HG03520 (cell line): Measurements from ENCODE around the gene SLC39A7.

Source experiments
- ATAC-seq: cut with Tn5 transposase; IDR thresholded peaks from one replicate; pipeline ENCODE4 v1.9.1; 2021; ENCODE audit warnings: mild to moderate bottlenecking, moderate library complexity; ENCODE audit not compliant: unreplicated experiment

SLC39A7 gene

DNA sequence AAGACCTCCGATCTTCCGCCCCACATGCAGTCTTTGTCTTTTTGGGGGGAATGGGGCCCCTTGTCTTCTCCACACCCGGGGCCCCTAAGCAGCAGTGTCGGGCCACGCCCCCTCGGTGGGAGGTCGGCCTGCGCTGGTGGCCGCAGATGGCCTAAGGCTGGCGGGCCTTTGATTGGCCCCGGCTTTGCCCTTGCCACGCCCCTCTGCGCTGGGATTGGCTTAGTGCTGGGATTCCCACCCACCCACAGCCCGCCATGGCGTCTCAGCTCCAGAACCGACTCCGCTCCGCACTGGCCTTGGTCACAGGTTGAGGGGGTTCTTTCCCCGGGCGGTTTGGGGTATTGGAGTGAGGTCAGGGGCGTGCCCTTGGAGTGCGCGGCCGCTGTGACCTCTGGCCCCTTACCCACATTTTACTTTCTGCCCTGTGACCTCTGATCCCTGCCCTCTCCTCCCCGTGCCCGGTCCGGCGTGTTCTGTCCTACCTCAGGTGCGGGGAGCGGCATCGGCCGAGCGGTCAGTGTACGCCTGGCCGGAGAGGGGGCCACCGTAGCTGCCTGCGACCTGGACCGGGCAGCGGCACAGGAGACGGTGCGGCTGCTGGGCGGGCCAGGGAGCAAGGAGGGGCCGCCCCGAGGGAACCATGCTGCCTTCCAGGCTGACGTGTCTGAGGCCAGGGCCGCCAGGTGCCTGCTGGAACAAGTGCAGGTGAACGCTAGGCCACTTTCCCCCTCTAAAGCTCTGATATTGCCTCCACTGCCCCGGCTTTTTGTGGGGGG is 3.9 kb downstream of the SLC39A7 start, which contains the start of gene HSD17B8:
Gene HSD17B8, plus strand, starts transcription at position 241 of the 776 bp plus-strand sequence. Its CDS starts 14 bp downstream, at position 255.
- ATAC-seq, result peak; percentile 39

DNA sequence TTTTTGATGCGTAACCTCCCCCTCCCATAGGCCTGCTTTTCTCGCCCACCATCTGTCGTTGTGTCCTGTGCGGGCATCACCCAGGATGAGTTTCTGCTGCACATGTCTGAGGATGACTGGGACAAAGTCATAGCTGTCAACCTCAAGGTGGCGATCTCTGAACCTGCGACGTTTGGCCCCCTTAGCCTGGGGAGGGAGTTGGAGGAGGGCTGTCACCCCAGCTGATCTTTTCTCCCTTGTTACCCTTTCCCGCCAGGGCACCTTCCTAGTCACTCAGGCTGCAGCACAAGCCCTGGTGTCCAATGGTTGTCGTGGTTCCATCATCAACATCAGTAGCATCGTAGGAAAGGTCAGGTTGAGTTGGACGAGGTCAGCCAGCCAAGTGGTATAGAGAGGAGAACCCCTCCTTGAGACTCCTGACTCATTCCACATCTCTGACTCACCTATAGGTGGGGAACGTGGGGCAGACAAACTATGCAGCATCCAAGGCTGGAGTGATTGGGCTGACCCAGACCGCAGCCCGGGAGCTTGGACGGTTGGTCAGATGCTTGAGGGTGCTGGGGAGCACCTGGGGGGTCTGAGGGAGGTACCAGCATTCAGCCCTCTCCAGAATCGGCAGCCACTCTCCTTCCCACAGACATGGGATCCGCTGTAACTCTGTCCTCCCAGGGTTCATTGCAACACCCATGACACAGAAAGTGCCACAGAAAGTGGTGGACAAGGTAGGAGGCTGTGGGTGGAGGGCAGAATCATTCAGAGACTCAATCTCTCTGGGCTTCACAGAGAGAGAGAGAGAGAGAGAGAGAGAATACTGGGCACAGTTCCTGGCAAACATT is 4.7 kb downstream of the SLC39A7 start:
- ATAC-seq, result no peak

GRCh38 chr6:33206027-33206863 is 5.6 kb downstream of the SLC39A7 start:
- ATAC-seq, result no peak

GRCh38 chr6:33206864-33207551 is 6.3 kb downstream of the SLC39A7 start:
- ATAC-seq, result no peak

- ATAC-seq, result no peak
These were observed 7.0 kb downstream of the SLC39A7 start for GRCh38 chr6:33207552-33208090.

- ATAC-seq, result no peak
These were observed 7.7 kb downstream of the SLC39A7 start, which contains the start of gene RING1 for GRCh38 chr6:33208091-33208967. Gene RING1 (plus strand): TSS chr6:33208500. CDS start chr6:33208823, 323 bp downstream.

GRCh38 chr6:33209856-33210255 is 9.2 kb downstream of the SLC39A7 start:
- no peak for ATAC-seq

- ATAC-seq, result no peak
These were observed 10.5 kb downstream of the SLC39A7 start for GRCh38 chr6:33211136-33211535.

GRCh38 chr6:33211666-33212422 is 11.2 kb downstream of the SLC39A7 start:
- no peak for ATAC-seq

GRCh38 chr6:33212857-33213165 is 12.1 kb downstream of the SLC39A7 start:
- no peak for ATAC-seq

- ATAC-seq, result no peak
These were observed 12.7 kb downstream of the SLC39A7 start for GRCh38 chr6:33213166-33213988.

DNA sequence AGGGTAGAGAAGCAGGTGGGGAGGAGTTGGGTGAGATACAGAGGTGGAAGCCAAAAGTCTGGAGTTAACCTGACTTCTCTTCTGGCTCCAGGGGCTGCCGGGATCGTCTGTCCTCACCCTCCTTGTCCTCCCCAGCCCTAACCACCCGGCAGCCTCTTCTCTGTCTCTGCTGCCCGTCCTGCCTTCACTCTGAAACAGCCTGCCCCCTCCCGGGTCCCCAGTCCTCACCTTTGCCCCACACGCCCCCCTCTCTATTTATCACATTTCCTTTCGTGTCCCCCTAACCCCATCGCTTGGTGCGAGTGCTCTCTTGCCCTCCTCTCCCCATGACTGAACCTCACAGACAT is 13.3 kb downstream of the SLC39A7 start:
- no peak for ATAC-seq

DNA sequence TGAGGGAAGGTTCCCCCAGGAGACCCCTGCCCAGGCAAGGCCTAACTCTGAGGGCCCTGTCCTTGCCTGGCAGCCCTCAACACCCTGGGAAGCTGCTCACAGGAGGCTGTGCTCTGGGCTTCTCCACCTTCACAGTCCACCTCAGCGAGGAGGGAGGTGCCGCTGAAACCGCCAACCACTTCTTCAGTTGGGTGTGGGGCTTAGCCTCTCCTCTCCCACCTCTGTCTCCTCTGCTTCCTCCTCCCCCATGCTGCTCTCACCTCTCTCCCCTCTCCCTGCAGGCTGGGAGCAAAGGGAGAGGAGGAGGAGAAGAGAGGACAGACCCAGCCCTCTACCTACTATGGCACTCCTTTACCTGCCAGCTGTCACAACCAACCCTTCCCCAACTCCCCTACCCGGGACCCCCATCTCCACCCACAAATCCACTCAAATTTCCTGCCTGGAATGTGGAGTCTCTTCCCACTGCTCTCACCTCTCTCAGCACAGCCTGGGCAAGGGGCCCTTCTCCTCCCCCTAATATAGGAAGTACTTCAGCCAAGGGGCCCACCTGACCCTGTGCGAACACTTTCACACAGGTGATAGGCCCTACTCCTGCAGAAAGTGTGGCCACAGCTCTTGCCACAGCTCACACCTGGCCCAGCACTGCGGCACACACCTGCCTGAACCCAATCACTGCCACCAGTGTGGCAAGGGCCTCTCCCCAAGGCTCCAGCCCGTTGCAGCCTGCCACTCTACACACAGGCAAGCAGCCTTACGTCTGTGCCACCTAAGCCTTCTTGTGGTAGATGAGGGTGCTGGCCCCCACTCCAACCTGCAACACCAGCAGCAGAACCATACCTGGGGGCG is 14.8 kb downstream of the SLC39A7 start:
- ATAC-seq, result no peak

DNA sequence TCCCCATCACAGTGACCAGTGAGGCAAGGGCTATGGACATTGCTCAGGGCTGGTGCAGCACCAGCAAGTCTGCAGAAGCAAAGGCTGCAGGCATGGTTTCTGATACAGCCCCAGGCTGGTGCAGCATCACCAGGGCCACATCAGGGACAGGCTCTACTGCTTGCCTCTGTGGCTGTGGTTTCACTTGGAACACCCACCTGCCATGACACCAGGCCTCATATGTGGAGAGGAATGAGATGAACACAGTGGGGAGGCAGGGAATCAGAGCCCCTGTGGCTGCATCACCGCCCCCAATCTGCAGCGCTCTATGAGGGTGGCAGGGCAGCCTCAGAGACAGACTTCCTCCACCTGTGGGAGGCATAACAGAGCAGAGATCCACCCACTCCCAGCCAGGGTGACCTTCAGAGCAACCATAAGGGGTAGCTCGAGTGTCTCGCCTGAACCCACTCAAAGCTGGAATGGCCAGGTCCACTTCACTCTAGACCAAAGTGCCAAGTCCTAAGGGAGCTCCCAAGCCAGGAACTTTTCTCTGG is 15.5 kb downstream of the SLC39A7 start:
- no peak for ATAC-seq

- no peak for ATAC-seq
These were observed 16.6 kb downstream of the SLC39A7 start for GRCh38 chr6:33217246-33217645.

- no peak for ATAC-seq
These were observed 17.0 kb downstream of the SLC39A7 start for GRCh38 chr6:33217681-33218080.
